Measurements from ENCODE around the gene FAM3B.

Gene FAM3B

GRCh38 chr21:41317458-41317857 lies 857 bp downstream of the FAM3B start:
- in situ Hi-C loops (cut with MboI; ENCODE audit: low sequenced_read_pairs) = no loop called here

- in situ Hi-C loops (cut with MboI; ENCODE audit: low sequenced_read_pairs) = no loop called here
These were observed 1.6 kb downstream of the FAM3B start for GRCh38 chr21:41318218-41318617.

DNA sequence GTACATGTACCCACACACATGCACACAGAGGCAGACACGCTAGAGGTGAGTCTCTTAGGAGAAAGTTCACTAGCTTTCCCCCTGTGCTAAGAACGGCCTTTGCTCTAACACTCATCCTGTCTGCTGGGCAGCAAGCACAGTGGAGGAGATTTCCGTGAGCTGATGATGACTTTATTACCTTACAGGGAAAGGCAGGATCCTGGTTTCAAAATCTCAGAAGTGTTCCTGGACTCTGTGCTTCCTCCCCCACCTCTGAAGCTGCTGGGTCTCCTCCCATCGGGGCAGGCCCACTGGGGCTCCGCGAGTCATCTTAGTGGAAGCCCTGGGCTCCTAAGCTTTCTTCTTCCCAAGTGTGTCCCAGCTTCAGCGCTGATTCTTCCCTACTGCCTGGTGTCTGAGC lies 2.7 kb downstream of the FAM3B start:
- in situ Hi-C loops (cut with MboI; ENCODE audit: low sequenced_read_pairs) = no loop called here

- in situ Hi-C loops (cut with MboI; ENCODE audit: low sequenced_read_pairs) = no loop called here
These were observed 4.8 kb downstream of the FAM3B start for GRCh38 chr21:41321211-41321907.

GRCh38 chr21:41321908-41322495 lies 5.4 kb downstream of the FAM3B start:
- in situ Hi-C loops (cut with MboI; ENCODE audit: low sequenced_read_pairs) = no loop called here

DNA sequence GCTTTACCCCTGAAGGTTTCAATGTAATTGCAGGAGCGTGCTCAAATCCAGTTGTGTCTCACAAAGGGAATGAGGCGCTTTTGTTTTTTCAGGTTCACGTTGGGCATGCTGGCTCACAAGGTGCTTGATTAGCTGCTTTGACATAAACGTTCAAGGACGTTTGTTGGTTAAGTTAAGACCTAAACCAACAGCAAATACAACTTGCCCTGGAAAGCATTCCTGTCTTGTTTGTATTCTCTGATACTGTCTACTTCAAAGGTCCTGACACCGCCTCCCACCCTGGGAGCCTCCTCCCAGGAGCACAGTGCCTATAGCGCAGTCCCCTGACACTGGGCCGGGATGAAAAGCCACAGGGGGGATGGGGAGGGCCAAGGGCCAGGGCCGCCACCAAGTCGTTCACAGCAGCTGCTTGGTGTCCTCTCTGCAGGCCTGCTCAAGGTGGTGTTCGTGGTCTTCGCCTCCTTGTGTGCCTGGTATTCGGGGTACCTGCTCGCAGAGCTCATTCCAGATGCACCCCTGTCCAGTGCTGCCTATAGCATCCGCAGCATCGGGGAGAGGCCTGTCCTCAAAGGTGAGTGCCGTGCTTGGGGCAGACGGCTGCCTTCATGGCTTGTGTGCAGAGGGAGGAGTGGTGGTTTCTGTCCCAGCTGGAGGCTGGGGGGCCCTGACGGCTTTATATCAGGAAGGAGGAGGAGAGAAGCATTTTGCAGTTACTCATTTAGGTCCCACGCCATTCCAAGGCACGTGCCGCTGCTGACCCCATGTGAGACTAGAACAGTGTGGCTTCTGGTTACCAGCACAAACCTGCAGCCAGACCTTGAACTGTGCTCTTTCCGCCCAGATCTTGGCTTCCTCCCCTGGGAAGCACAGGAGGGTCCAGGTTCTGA lies 6.1 kb downstream of the FAM3B start:
- in situ Hi-C loops (cut with MboI; ENCODE audit: low sequenced_read_pairs) = no loop called here

GRCh38 chr21:41325138-41325912 lies 8.7 kb downstream of the FAM3B start:
- in situ Hi-C loops (cut with MboI; ENCODE audit: low sequenced_read_pairs) = no loop called here

DNA sequence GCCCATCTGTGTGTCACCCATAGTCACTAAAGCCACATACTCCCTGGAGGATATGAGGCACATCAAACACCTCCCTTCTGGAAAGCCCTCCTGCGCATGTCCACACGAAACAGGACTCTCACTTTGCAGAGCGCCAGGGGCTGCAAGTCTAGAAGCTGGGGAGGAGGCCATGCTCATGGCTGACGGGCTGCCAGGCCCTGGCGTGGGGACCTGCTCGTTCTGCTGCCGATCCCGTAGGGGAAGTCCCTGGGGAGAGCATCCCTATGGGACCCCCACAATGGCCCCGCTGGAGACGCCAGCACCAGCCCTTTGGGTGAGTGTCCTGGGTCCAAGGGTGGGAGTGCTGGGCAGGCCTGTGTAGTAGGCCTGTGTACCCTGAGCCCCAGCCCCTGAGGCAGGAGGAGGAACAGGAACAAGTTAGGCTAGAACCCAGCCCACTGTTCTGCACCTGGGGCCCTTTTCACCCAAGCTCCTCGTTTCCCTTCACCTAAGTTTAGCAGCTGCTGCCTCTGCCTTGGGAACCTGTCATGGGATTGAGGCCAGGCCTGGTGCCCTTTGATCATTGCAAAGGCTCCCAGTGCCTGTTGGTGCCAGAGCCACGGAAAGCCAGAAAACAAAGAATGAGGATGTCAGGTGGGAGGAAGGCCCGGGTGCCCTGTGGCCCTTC lies 9.9 kb downstream of the FAM3B start:
- in situ Hi-C loops (cut with MboI; ENCODE audit: low sequenced_read_pairs) = no loop called here

GRCh38 chr21:41327753-41328152 lies 11.2 kb downstream of the FAM3B start:
- in situ Hi-C loops (cut with MboI; ENCODE audit: low sequenced_read_pairs) = no loop called here

DNA sequence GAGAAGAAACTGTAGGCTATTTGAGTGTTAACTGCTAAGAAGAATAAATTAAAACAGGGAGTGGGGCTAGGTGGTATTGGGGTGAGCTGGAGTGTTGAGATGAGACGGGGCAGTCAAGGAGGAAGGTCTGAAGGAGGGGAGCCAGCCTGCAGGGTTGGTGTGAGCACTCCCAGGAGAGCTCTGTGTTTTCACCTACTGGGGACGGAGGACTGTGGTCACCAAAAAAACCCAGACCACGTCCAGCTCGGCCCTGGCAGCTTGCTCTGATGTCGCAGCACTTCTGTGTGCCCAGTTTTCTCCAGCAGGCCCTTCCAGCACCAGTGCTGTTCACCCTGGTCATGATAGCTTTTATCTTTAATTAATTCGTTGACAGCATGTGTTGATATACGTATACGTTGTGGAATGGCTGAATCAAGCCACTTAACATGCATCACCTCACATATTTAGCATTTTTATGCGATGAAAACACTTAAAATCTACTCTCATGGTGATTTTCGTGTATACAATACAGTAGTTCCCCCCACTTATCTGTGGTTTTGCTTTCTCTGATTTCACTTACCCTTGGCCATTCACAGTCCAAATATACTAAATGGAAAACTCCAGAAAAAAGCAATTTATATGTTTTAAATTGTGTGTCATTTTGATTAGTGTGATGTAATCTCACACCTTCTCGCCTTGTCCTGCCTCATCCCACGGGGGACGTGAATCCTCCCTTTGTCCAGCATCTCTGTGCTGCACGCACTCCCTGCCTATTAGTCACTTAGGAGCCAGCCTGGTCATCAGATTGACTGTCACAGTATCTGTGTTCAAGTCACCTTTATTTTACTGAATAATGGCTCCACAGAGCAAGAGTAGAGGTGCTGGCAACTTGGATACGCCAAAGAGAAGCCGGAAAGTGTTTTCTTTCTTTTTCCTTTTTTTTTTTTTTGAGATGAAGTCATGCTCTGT lies 12.3 kb downstream of the FAM3B start:
- in situ Hi-C loops (cut with MboI; ENCODE audit: low sequenced_read_pairs) = no loop called here

GRCh38 chr21:41333752-41334151 lies 17.2 kb downstream of the FAM3B start:
- in situ Hi-C loops (cut with MboI; ENCODE audit: low sequenced_read_pairs) = no loop called here

- in situ Hi-C loops (cut with MboI; ENCODE audit: low sequenced_read_pairs) = no loop called here
These were observed 20.9 kb downstream of the FAM3B start for GRCh38 chr21:41337515-41337914.

DNA sequence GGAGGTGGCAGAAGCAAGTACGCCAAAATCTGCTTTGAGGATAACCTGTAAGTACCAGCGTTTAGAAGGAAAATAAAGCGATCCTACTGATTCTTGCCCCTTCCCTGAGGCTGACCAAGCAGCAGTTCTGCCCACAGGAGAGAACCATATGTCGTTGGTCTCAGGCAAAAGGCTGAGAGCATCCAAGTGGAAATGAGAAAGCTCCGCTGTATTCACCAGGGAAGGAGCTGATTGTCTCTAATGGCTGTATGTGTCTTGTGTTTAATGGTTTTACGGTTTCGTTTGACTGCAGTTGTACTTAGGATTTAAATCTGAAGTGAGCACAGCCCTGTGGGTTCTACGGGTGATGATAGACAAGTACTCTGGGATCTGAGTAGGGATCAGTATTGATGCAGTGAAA lies 21.9 kb downstream of the FAM3B start:
- in situ Hi-C loops (cut with MboI; ENCODE audit: low sequenced_read_pairs) = no loop called here

DNA sequence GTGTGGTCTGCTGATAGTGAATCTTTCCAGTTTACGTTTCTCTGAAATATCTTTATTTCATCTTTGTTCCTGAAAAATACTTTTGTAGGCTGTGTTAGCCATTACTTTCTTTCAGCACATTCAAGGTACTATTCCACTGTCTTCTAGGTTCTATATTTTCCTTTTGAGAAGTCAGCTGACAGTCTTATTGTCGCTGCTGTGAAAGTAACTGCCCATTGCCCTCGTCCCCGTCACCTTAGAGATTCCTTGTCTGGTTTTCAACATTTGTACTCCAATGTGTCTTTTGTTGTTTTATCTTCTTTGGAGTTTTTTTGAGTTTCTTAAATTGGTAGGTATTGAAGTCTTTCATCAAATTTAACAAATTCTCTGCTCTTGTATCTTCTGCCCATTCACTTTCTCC lies 25.4 kb downstream of the FAM3B start:
- in situ Hi-C loops (cut with MboI; ENCODE audit: low sequenced_read_pairs) = no loop called here

GRCh38 chr21:41344146-41344545 lies 27.5 kb downstream of the FAM3B start:
- in situ Hi-C loops (cut with MboI; ENCODE audit: low sequenced_read_pairs) = no loop called here

GRCh38 chr21:41345356-41345755 lies 28.8 kb downstream of the FAM3B start:
- in situ Hi-C loops (cut with MboI; ENCODE audit: low sequenced_read_pairs) = no loop called here

GRCh38 chr21:41345934-41346685 lies 29.5 kb downstream of the FAM3B start:
- in situ Hi-C loops (cut with MboI; ENCODE audit: low sequenced_read_pairs) = no loop called here

GRCh38 chr21:41346758-41347157 lies 30.2 kb downstream of the FAM3B start:
- in situ Hi-C loops (cut with MboI; ENCODE audit: low sequenced_read_pairs) = no loop called here

DNA sequence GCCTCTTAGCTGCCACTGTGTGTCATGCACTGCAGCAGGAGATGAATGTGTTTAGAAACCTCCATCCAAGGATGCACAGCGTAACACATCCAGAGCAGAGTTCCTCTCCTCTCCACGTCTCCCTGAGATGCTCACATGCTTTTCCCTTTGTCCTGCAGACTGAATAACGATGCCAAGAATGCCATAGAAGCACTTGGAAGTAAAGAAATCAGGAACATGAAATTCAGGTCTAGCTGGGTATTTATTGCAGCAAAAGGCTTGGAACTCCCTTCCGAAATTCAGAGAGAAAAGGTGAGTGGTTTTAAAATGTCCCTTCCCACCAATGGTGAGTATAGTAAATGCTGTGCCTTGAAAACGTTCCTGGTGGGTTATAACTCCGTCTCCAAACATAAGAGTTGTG lies 31.8 kb downstream of the FAM3B start:
- in situ Hi-C loops (cut with MboI; ENCODE audit: low sequenced_read_pairs) = no loop called here
